Ascending aorta (tissue), 2 donors: ENCODE results near the gene ZNF101. TPM values are rescaled to one million over a fixed set of nuclear protein-coding genes. Genes with fewer than 3 reads are reported as not detected.
A peak's percentile ranks its signal among the peaks of the same experiment; 100 is the strongest.
"Not testable (repeated sequence)": the region's sequence is repeated elsewhere in the genome, so short reads cannot be mapped to it uniquely, and the experiment has no call there.

ENCODE experiments used
- DNase-seq, 2 donors: peaks; one replicate each; pipeline ENCODE4 v3.0.0-alpha.2; 2019; ENCODE audit warnings: low spot score in 2 of 2
- H3K27ac ChIP-seq, 2 donors: fragments of 200-600 bp; sonication (generic); one replicate each; pipeline ENCODE4 v1.5.1; 2016 to 2017; ENCODE audit warnings: mild to moderate bottlenecking in 1 of 2
- H3K27me3 ChIP-seq: fragments of 200-600 bp; sonication (generic); one replicate; pipeline ENCODE4 v1.5.1; 2017
- H3K36me3 ChIP-seq, 2 donors: fragments of 200-600 bp; sonication (generic); one replicate each; pipeline ENCODE4 v1.5.1; 2016
- H3K4me1 ChIP-seq, 2 donors: fragments of 200-600 bp; sonication (generic); one replicate each; pipeline ENCODE4 v1.5.1; 2016 to 2017; ENCODE audit warnings: mild to moderate bottlenecking in 1 of 2
- H3K4me3 ChIP-seq, 2 donors: fragments of 200-600 bp; sonication (generic); one replicate each; pipeline ENCODE4 v1.5.1; 2016 to 2017; ENCODE audit warnings: mild to moderate bottlenecking in 1 of 2
- H3K9me3 ChIP-seq, 2 donors: fragments of 200-600 bp; sonication (generic); one replicate each; pipeline ENCODE4 v1.5.1; 2016
- CTCF ChIP-seq, 3 experiments: fragments of 200-600 bp in 2 of 3; fragments of 450-650 bp in 1 of 3; sonication (generic) in 2 of 3; IDR thresholded peaks; one replicate each; pipeline ENCODE4 v1.5.1; 2016 to 2019; ENCODE audit warnings: antibody characterized with exemption in 3 of 3, mild to moderate bottlenecking in 1 of 3, moderate library complexity in 1 of 3
- intact Hi-C: fragments of 100-400 bp; cut with DNase I; formaldehyde crosslinking; loops from one replicate; pipeline ENCODE4 v1.15.1; 2023
- total RNA-seq: library from RNA; depleted of rRNA; stranded (reverse); fragments of >200 nt; gene quantifications from one replicate; pipeline ENCODE4 v1.1.0, GENCODE V29; 2016

Gene ZNF101
- total RNA-seq, 1 donor from 2014 or later = 1.3 TPM

- no peaks in the 10 kb centered on the region for H3K9me3 ChIP-seq
- no peaks in the 10 kb centered on the region for H3K27me3 ChIP-seq
- intact Hi-C loops = loop anchor here (5.0 to 10.0 kb wide), 4 partner anchors 241 to 764 kb away; partner anchors contain the start of genes GATAD2A, ZNF682 and ZNF93
- TF ChIP-seq CTCF (IDR thresholded peaks at IDR 0.05) = no peak
- H3K36me3 ChIP-seq = peaks cover 32 to 39% of the 10 kb centered on the region in 2 donors
- no peak overlapping the region for H3K27ac ChIP-seq
- H3K4me3 ChIP-seq = no peak overlapping the region
- no peak for DNase-seq
- H3K4me1 ChIP-seq = peaks cover 6 to 13% of the 10 kb centered on the region in 2 donors
These were observed 7.4 kb upstream of the ZNF101 start for GRCh38 chr19:19661141-19661674.

GRCh38 chr19:19661675-19662251 is 6.9 kb upstream of the ZNF101 start:
- Histone ChIP-seq H3K4me3 (peak overlapping the region in 1 of 2 donors; percentile 80), H3K9me3 (no peaks in the 10 kb centered on the region), H3K27me3 (no peaks in the 10 kb centered on the region), H3K27ac (no peak overlapping the region), H3K36me3 (peaks cover 26 to 33% of the 10 kb centered on the region in 2 donors), H3K4me1 (peaks cover 6 to 13% of the 10 kb centered on the region in 2 donors)
- intact Hi-C loops = loop anchor here (5.0 to 10.0 kb wide), 4 partner anchors 241 to 763 kb away; partner anchors contain the start of genes GATAD2A, ZNF682 and ZNF93
- TF ChIP-seq CTCF (IDR thresholded peaks at IDR 0.05) = no peak
- DNase-seq = peak in 1 of 2 donors; percentile 62

- intact Hi-C loops = loop anchor here (5.0 to 10.0 kb wide), 4 partner anchors 240 to 762 kb away; partner anchors contain the start of genes GATAD2A, ZNF682 and ZNF93
- no peaks in the 10 kb centered on the region for H3K9me3 ChIP-seq
- peaks cover 20 to 27% of the 10 kb centered on the region in 2 donors for H3K36me3 ChIP-seq
- no peak for DNase-seq
- TF ChIP-seq CTCF (IDR thresholded peaks at IDR 0.05) = no peak
- peaks cover 6 to 13% of the 10 kb centered on the region in 2 donors for H3K4me1 ChIP-seq
- H3K27ac ChIP-seq = no peak overlapping the region
- no peaks in the 10 kb centered on the region for H3K27me3 ChIP-seq
- H3K4me3 ChIP-seq = peak overlapping the region; percentile 80 to 92
These were observed 6.3 kb upstream of the ZNF101 start for GRCh38 chr19:19662344-19662743.

- no peak for TF ChIP-seq CTCF (IDR thresholded peaks at IDR 0.05)
- Histone ChIP-seq H3K36me3 (peaks cover 16 to 22% of the 10 kb centered on the region in 2 donors), H3K9me3 (no peaks in the 10 kb centered on the region), H3K4me3 (peak overlapping the region; percentile 80 to 92), H3K4me1 (peaks cover 6 to 13% of the 10 kb centered on the region in 2 donors), H3K27ac (peak overlapping the region; percentile 88 to 93), H3K27me3 (no peaks in the 10 kb centered on the region)
- DNase-seq = no peak
- intact Hi-C loops = loop anchor here (1.0 to 10.0 kb wide), 5 partner anchors 113 to 762 kb away; partner anchors contain the start of genes GATAD2A, ZNF682 and ZNF93
These were observed 5.8 kb upstream of the ZNF101 start for GRCh38 chr19:19662871-19663255.

- H3K4me3 ChIP-seq = peak within 1 kb of the TSS; percentile 80 to 92
- H3K36me3 ChIP-seq = peaks cover 11 to 16% of the 10 kb centered on the region in 2 donors
- TF ChIP-seq CTCF (IDR thresholded peaks at IDR 0.05) = no peak
- H3K27me3 ChIP-seq = no peaks in the 10 kb centered on the region
- H3K27ac ChIP-seq = peak within 1 kb of the TSS; percentile 88 to 93
- intact Hi-C loops = loop anchor here (1.0 to 10.0 kb wide), 5 partner anchors 113 to 761 kb away; partner anchors contain the start of genes GATAD2A, ZNF682 and ZNF93
- peaks cover 6 to 17% of the 10 kb centered on the region in 2 donors for H3K4me1 ChIP-seq
- H3K9me3 ChIP-seq = no peaks in the 10 kb centered on the region
- DNase-seq = peak; percentile 87 to 99
These were observed 5.2 kb upstream of the ZNF101 start, which contains the start of gene ATP13A1 for GRCh38 chr19:19663256-19664120. TSS of gene ATP13A1 (minus strand) at chr19:19663676. CDS start at chr19:19663666, 10 bp downstream.

GRCh38 chr19:19665420-19665948 is 3.2 kb upstream of the ZNF101 start:
- H3K27me3 ChIP-seq, H3K27ac ChIP-seq, H3K4me3 ChIP-seq, DNase-seq, H3K36me3 ChIP-seq, H3K9me3 ChIP-seq: not testable (repeated sequence)
- intact Hi-C loops = loop anchor here (5.0 to 10.0 kb wide), 5 partner anchors 67 to 759 kb away; partner anchors contain the start of genes GATAD2A, ZNF14 and ZNF506
- H3K4me1 ChIP-seq = peaks cover 9 to 23% of the 10 kb centered on the region in 2 donors
